Uterus (tissue), 4 donors: ENCODE results near the gene GPRC5D. TPM values are rescaled to one million over a fixed set of nuclear protein-coding genes. Genes with fewer than 3 reads are reported as not detected.

Experiments
- DNase-seq, 2 donors: peaks; one replicate each; pipeline ENCODE4 v3.0.0-alpha.2; 2019 to 2020
- H3K27ac ChIP-seq, 2 donors: fragments of 200-600 bp; sonication (generic); 1 replicate in 1 of 2; 2 replicates in 1 of 2; pipeline ENCODE4 v1.5.1; 2016 to 2018
- H3K27me3 ChIP-seq, 2 donors: fragments of 200-600 bp; sonication (generic); one replicate each; pipeline ENCODE4 v1.5.1; 2018 to 2019; ENCODE audit warnings: control low read depth in 1 of 2
- H3K36me3 ChIP-seq, 2 donors: fragments of 200-600 bp; sonication (generic); one replicate each; pipeline ENCODE4 v1.5.1; 2019; ENCODE audit warnings: control low read depth in 1 of 2
- H3K4me1 ChIP-seq, 2 donors: fragments of 200-600 bp; sonication (generic); one replicate each; pipeline ENCODE4 v1.5.1; 2018 to 2019; ENCODE audit warnings: control low read depth in 1 of 2
- H3K4me3 ChIP-seq, 2 donors: fragments of 200-600 bp; sonication (generic); 1 replicate in 1 of 2; 2 replicates in 1 of 2; pipeline ENCODE4 v1.5.1; 2018 to 2019; ENCODE audit warnings: mild to moderate bottlenecking in 1 of 2
- H3K9me3 ChIP-seq, 2 donors: fragments of 200-600 bp; sonication (generic); one replicate each; pipeline ENCODE4 v1.5.1; 2019; ENCODE audit warnings: control low read depth in 1 of 2
- POLR2A ChIP-seq, 2 donors: fragments of 450-650 bp; IDR thresholded peaks; one replicate each; pipeline ENCODE4 v1.6.1; 2016; ENCODE audit warnings: antibody characterized with exemption in 2 of 2, mild to moderate bottlenecking in 1 of 2, moderate library complexity in 1 of 2
- intact Hi-C: fragments of 100-400 bp; cut with DNase I; formaldehyde crosslinking; loops from one replicate; pipeline ENCODE4 v1.15.1; 2023; ENCODE audit warnings: low total_unique reads
- total RNA-seq, 4 donors: library from RNA; depleted of rRNA in 3 of 4; stranded (reverse); fragments of >200 nt in 3 of 4; gene quantifications; one replicate each; pipeline versions ENCODE4 v1.1.0 to v1.2.4, GENCODE V29; 2014 to 2023
- TF ChIP-seq, protein P1 (sequence below), 4 experiments: fragments of 200-600 bp in 2 of 4; fragments of 450-650 bp in 2 of 4; sonication (generic) in 2 of 4; IDR thresholded peaks; one replicate each; pipeline ENCODE4 v1.5.1; 2016 to 2019; ENCODE audit warnings: antibody characterized with exemption in 4 of 4, mild to moderate bottlenecking in 2 of 4, moderate library complexity in 1 of 4
- donor health status: DM: yes; HTN: yes; CAD: no.

Gene GPRC5D
- total RNA-seq, 4 donors from 2014 or later: not detected

DNA sequence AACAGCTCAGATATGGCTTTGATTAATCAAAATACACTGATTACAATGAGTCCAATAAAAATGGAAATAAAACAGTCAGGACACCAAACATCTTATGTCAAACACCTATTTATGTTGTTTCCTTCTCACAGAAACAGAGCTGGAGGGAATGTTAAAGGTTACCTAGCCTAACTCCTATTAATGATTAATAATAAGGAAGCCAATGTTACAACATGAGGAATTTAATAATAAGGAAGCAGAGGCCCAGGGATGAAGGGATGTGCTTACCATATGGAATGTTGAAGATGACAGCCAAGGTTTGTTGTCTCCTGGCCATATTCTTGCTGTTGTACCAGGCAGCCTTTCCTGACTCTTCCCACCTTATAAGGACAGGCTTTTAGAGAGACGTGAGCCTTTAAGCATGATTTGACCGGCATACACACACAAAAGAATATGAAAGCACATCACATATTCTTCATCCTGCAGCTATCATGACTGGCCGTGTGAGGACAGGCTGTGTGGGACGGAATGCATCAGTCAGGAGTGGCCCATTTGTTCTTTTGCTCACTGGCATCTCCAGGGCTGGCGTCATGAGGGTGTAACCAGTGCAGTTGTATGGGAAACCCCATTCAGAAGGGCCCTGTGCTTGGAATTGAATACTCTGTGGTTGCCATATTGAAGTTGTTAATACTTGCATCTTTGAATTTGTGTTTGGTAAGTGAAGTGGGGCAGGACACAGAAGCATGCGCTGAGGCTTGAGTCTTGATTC is 3.1 kb upstream of the GPRC5D start:
- Histone ChIP-seq H3K36me3 (no peaks in the 10 kb centered on the region), H3K27ac (no peak overlapping the region), H3K9me3 (no peaks in the 10 kb centered on the region), H3K4me1 (no peaks in the 10 kb centered on the region), H3K27me3 (no peaks in the 10 kb centered on the region), H3K4me3 (no peak overlapping the region)
- intact Hi-C loops: no loop called here
- DNase-seq: no peak
- TF ChIP-seq, protein P1, sequence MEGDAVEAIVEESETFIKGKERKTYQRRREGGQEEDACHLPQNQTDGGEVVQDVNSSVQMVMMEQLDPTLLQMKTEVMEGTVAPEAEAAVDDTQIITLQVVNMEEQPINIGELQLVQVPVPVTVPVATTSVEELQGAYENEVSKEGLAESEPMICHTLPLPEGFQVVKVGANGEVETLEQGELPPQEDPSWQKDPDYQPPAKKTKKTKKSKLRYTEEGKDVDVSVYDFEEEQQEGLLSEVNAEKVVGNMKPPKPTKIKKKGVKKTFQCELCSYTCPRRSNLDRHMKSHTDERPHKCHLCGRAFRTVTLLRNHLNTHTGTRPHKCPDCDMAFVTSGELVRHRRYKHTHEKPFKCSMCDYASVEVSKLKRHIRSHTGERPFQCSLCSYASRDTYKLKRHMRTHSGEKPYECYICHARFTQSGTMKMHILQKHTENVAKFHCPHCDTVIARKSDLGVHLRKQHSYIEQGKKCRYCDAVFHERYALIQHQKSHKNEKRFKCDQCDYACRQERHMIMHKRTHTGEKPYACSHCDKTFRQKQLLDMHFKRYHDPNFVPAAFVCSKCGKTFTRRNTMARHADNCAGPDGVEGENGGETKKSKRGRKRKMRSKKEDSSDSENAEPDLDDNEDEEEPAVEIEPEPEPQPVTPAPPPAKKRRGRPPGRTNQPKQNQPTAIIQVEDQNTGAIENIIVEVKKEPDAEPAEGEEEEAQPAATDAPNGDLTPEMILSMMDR (IDR thresholded peaks at IDR 0.05): no peak
- TF ChIP-seq POLR2A (IDR thresholded peaks at IDR 0.05): no peak

DNA sequence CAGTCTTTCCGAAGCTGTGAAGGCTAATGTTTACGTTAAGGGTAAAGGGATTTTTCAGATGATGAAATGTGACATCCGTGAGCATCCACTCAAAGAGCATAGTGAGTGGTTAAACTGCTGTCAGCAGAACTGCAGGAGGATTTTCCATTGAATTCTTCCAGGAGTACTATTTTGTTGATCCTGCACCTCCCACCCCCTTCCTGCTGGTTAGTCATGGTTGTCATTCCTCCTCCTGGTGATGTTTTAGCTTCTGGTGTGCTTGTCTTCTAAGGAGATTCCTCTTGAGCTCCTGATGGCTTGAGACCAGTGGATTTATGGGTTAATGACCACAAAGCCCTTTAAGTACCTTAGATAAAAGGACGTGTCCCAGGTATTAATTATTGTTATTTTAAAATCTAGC is 2.4 kb upstream of the GPRC5D start:
- intact Hi-C loops: no loop called here
- TF ChIP-seq, protein P1 (IDR thresholded peaks at IDR 0.05): no peak
- TF ChIP-seq POLR2A (IDR thresholded peaks at IDR 0.05): no peak
- Histone ChIP-seq H3K27me3 (no peaks in the 10 kb centered on the region), H3K27ac (no peak overlapping the region), H3K4me1 (no peaks in the 10 kb centered on the region), H3K36me3 (no peaks in the 10 kb centered on the region), H3K9me3 (no peaks in the 10 kb centered on the region), H3K4me3 (no peak overlapping the region)
- DNase-seq: no peak

DNA sequence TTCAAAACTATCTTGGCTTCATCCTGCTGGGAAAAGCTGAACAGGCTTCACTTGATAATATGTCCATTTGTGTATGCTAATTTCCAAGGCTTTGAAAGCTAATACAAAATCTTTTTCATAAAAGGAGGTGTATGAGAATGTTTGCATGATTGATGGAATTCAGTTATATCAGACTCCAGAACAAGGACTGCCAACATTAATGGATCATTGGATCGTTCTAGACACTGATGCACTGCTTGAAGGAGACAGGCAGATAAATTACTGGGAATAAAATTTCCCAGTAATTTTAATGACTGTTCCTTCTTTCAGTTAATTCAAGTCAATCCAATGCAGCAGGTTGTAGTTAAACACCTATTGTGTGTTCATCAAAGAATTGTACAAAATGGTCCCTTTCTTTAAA is 466 bp downstream of the GPRC5D start:
- no peak for TF ChIP-seq POLR2A (IDR thresholded peaks at IDR 0.05)
- TF ChIP-seq, protein P1 (IDR thresholded peaks at IDR 0.05): no peak

DNA sequence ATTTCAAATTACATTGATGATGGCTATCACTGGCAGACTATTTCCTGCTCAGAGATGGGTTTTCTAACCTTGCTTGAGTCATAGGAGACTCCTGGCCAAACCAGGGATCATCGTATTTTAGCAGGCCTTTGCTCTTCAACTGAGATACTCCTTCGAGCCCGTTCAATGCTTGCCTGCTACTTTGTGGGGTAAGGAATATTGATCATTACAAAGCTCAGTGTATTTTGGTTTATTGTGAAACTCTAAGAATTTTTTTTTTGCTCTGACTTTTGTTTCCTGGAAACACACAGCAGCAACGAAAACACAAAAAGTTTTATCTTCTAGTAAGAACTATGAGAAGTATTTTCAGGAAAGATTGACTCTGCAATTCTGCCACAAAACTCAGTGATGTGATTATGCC is 4.1 kb downstream of the GPRC5D start:
- Histone ChIP-seq H3K4me3 (no peak overlapping the region), H3K27me3 (no peaks in the 10 kb centered on the region), H3K36me3 (no peaks in the 10 kb centered on the region), H3K9me3 (no peaks in the 10 kb centered on the region), H3K27ac (no peak overlapping the region), H3K4me1 (no peaks in the 10 kb centered on the region)
- intact Hi-C loops: no loop called here
- no peak for DNase-seq
- TF ChIP-seq, protein P1 (IDR thresholded peaks at IDR 0.05): no peak
- TF ChIP-seq POLR2A (IDR thresholded peaks at IDR 0.05): no peak

More for the DNA sequence above, 466 bp downstream of the GPRC5D start:
- Histone ChIP-seq H3K9me3 (no peaks in the 10 kb centered on the region), H3K4me3 (no peak overlapping the region), H3K4me1 (no peaks in the 10 kb centered on the region), H3K27ac (no peak overlapping the region), H3K27me3 (no peaks in the 10 kb centered on the region), H3K36me3 (no peaks in the 10 kb centered on the region)
- intact Hi-C loops: no loop called here
- no peak for DNase-seq

DNA sequence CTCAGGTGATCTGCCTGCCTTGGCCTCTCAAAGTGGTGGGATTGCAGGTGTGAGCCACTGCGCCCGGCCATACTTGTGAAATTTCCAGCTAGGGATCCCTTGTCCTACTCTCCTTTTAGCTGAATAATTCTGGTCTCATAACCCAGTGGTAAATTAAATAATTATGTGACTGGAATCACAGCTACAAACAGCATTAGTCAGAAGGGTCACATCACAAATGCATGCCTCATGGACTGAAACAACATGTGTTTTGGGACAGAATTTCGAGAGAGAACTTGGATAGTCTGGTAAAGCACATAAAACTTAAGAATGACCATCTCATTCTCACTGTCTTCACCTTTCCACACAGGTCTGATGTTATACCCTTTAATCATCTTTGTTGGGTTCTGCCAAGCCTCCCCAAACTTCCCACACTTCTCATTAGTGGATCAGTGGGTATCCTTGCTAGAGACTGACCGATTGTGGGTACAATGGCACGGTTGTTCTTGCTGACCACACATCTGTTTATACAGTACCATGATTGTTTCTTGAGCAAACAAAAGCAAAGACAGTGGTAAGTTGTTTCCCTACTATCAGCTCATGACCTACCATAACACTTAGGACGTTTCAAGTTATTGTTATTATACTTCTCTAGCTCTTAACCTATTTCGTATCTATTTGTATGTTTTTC is 5.1 kb downstream of the GPRC5D start:
- H3K4me1 ChIP-seq: no peaks in the 10 kb centered on the region
- intact Hi-C loops: no loop called here
- DNase-seq: no peak
- no peaks in the 10 kb centered on the region for H3K27me3 ChIP-seq
- no peaks in the 10 kb centered on the region for H3K36me3 ChIP-seq
- H3K9me3 ChIP-seq: no peaks in the 10 kb centered on the region
- H3K4me3 ChIP-seq: no peak overlapping the region
- no peak overlapping the region for H3K27ac ChIP-seq
- TF ChIP-seq POLR2A (IDR thresholded peaks at IDR 0.05): no peak
- TF ChIP-seq, protein P1 (IDR thresholded peaks at IDR 0.05): no peak
